Ammon's horn (tissue), 1 donor: ENCODE measurements around the gene DCDC1.

Experiments
- DNase-seq: peaks from one replicate; pipeline ENCODE4 v3.0.0-alpha.2; 2016; ENCODE audit warnings: low spot score

The DCDC1 gene

GRCh38 chr11:31102875-31103274 is 266.7 kb downstream of the DCDC1 start:
- no peak for DNase-seq

GRCh38 chr11:31102316-31102715 is 267.2 kb downstream of the DCDC1 start:
- no peak for DNase-seq

- no peak for DNase-seq
Observed at GRCh38 chr11:31096191-31096805, 273.2 kb downstream of the DCDC1 start.

GRCh38 chr11:31092638-31093037 is 276.9 kb downstream of the DCDC1 start:
- no peak for DNase-seq

GRCh38 chr11:31089117-31089516 is 280.4 kb downstream of the DCDC1 start:
- no peak for DNase-seq

GRCh38 chr11:31069447-31070205 is 299.9 kb downstream of the DCDC1 start:
- no peak for DNase-seq

GRCh38 chr11:31060880-31061279 is 308.7 kb downstream of the DCDC1 start:
- no peak for DNase-seq

- no peak for DNase-seq
Observed at GRCh38 chr11:31059529-31059928, 310.0 kb downstream of the DCDC1 start.

GRCh38 chr11:31050061-31050765 is 319.3 kb downstream of the DCDC1 start:
- no peak for DNase-seq

- no peak for DNase-seq
Observed at GRCh38 chr11:31045335-31045734, 324.2 kb downstream of the DCDC1 start.

- no peak for DNase-seq
Observed at GRCh38 chr11:31030138-31030792, 339.3 kb downstream of the DCDC1 start.

- DNase-seq: no peak
Observed at GRCh38 chr11:31026315-31026714, 343.2 kb downstream of the DCDC1 start.

GRCh38 chr11:31022080-31022479 is 347.5 kb downstream of the DCDC1 start:
- no peak for DNase-seq

GRCh38 chr11:31019786-31020185 is 349.8 kb downstream of the DCDC1 start:
- DNase-seq: no peak

- DNase-seq: no peak
Observed at GRCh38 chr11:31005202-31005601, 364.3 kb downstream of the DCDC1 start.

- no peak for DNase-seq
Observed at GRCh38 chr11:31001427-31001826, 368.1 kb downstream of the DCDC1 start.

- DNase-seq: no peak
Observed at GRCh38 chr11:31000381-31000780, 369.2 kb downstream of the DCDC1 start.

GRCh38 chr11:30992513-30992849 is 377.1 kb downstream of the DCDC1 start:
- DNase-seq: no peak

GRCh38 chr11:30991802-30992512 is 377.6 kb downstream of the DCDC1 start:
- no peak for DNase-seq

- DNase-seq: no peak
Observed at GRCh38 chr11:30991376-30991775, 378.2 kb downstream of the DCDC1 start.

- DNase-seq: no peak
Observed at GRCh38 chr11:30990625-30991296, 378.8 kb downstream of the DCDC1 start.

GRCh38 chr11:30987819-30988218 is 381.7 kb downstream of the DCDC1 start:
- DNase-seq: no peak
